IMR-90 (cell line): Measurements from ENCODE around the gene GRIA4. TPM values are rescaled to one million over a fixed set of nuclear protein-coding genes. Genes with fewer than 3 reads are reported as not detected.

Experiments
- ATAC-seq: fragments of 200-7000 bp; cut with Tn5 transposase; 2 replicates; pipeline ENCODE4 v1.9.1; 2020; ENCODE audit warnings: low read depth, mild to moderate bottlenecking, moderate library complexity
- BruUV-seq: library from RNA; stranded (reverse); fragments of 400-500 nt; replicated peaks from 2 replicates; lab custom pipeline; 2021; lab: Mats Ljungman, UMichigan
- CTCF ChIA-PET: fragments of 300-600 bp; formaldehyde crosslinking; extraction: SDS; loops from one replicate; lab custom pipeline; 2021; ENCODE audit warnings: antibody characterized with exemption; lab: Yijun Ruan, JAX
- POLR2A ChIA-PET: fragments of 300-600 bp; sonication (Branson Sonifier 250); formaldehyde crosslinking; loops from one replicate; lab custom pipeline; 2022; ENCODE audit warnings: antibody characterized with exemption; ENCODE audit not compliant: unreplicated experiment; lab: Charles Lee
- DNase-seq: peaks from one replicate; pipeline ENCODE4 v3.0.0; 2013
- H2AFZ ChIP-seq: replicated peaks from 2 replicates; pipeline ENCODE3; 2013; ENCODE audit warnings: low read length, mild to moderate bottlenecking; ENCODE audit not compliant: poor library complexity
- H2AK5ac ChIP-seq: 2 replicates; pipeline ENCODE4 v1.6.1; 2013; ENCODE audit warnings: low read depth, low read length, inconsistent platforms
- H2AK9ac ChIP-seq: replicated peaks from 2 replicates; pipeline ENCODE3; 2013; ENCODE audit warnings: mild to moderate bottlenecking, low read depth, low read length, moderate library complexity; ENCODE audit not compliant: poor library complexity
- H2BK120ac ChIP-seq: 2 replicates; pipeline ENCODE4 v1.6.1; 2013; ENCODE audit warnings: low read depth, low read length, inconsistent platforms
- H2BK15ac ChIP-seq: 3 replicates; pipeline ENCODE4 v1.6.1; 2013; ENCODE audit warnings: low read depth, low read length, inconsistent platforms
- H2BK20ac ChIP-seq: 2 replicates; pipeline ENCODE4 v1.6.1; 2013; ENCODE audit warnings: low read depth, mild to moderate bottlenecking, inconsistent platforms, low read length, moderate library complexity
- H2BK5ac ChIP-seq: 2 replicates; pipeline ENCODE4 v1.6.1; 2013; ENCODE audit warnings: mild to moderate bottlenecking, low read depth, low read length, inconsistent platforms; ENCODE audit not compliant: poor library complexity, severe bottlenecking
- H3K14ac ChIP-seq: replicated peaks from 2 replicates; pipeline ENCODE4 v1.6.1; 2013; ENCODE audit warnings: low read depth, low read length, inconsistent platforms
- H3K18ac ChIP-seq: 2 replicates; pipeline ENCODE4 v1.6.1; 2013; ENCODE audit warnings: low read depth, low read length, control low read depth
- H3K23ac ChIP-seq: 2 replicates; pipeline ENCODE4 v1.6.1; 2013; ENCODE audit warnings: low read depth, low read length, inconsistent platforms
- H3K27ac ChIP-seq: 2 replicates; pipeline ENCODE4 v1.5.1; 2013; ENCODE audit warnings: mild to moderate bottlenecking, control low read depth, low read length; ENCODE audit not compliant: insufficient read depth
- H3K27me3 ChIP-seq: 2 replicates; pipeline ENCODE4 v1.6.1; 2013; ENCODE audit warnings: low read length; ENCODE audit not compliant: control insufficient read depth, insufficient read depth
- H3K36me3 ChIP-seq: 2 replicates; pipeline ENCODE4 v1.6.1; 2013; ENCODE audit warnings: low read length, mixed read lengths; ENCODE audit not compliant: control insufficient read depth, insufficient read depth
- H3K4ac ChIP-seq: 2 replicates; pipeline ENCODE4 v1.6.1; 2013; ENCODE audit warnings: low read depth, low read length, inconsistent platforms
- H3K4me1 ChIP-seq: 2 replicates; pipeline ENCODE4 v1.6.1; 2013; ENCODE audit warnings: low read length, mixed read lengths; ENCODE audit not compliant: control insufficient read depth, insufficient read depth
- H3K4me2 ChIP-seq: 2 replicates; pipeline ENCODE4 v1.6.1; 2013; ENCODE audit warnings: low read depth, mild to moderate bottlenecking, control low read depth, low read length, moderate library complexity
- H3K4me3 ChIP-seq: 2 replicates; pipeline ENCODE4 v1.5.1; 2013; ENCODE audit warnings: low read depth, mild to moderate bottlenecking, control low read depth, low read length, moderate library complexity; ENCODE audit not compliant: insufficient read depth
- H3K56ac ChIP-seq: 2 replicates; pipeline ENCODE4 v1.6.1; 2013; ENCODE audit warnings: low read length, inconsistent platforms; ENCODE audit not compliant: insufficient read depth; ENCODE audit errors: extremely low read depth
- H3K79me1 ChIP-seq, 2 experiments: 2 replicates each; pipeline ENCODE4 v1.6.1; 2013; ENCODE audit warnings: low read length in 2 of 2, inconsistent platforms in 1 of 2, low read depth in 1 of 2
- H3K9ac ChIP-seq: 2 replicates; pipeline ENCODE4 v1.6.1; 2013; ENCODE audit warnings: low read depth, low read length, control low read depth
- H3K9me1 ChIP-seq: 2 replicates; pipeline ENCODE4 v1.6.1; 2013; ENCODE audit warnings: low read length, inconsistent platforms; ENCODE audit not compliant: insufficient read depth
- H3K9me3 ChIP-seq: 2 replicates; pipeline ENCODE4 v1.6.1; 2013; ENCODE audit warnings: low read length; ENCODE audit not compliant: control insufficient read depth, insufficient read depth
- H4K20me1 ChIP-seq: 2 replicates; pipeline ENCODE4 v1.6.1; 2013; ENCODE audit warnings: low read length, inconsistent platforms; ENCODE audit not compliant: insufficient read depth
- H4K5ac ChIP-seq: 2 replicates; pipeline ENCODE4 v1.6.1; 2013; ENCODE audit warnings: mild to moderate bottlenecking, low read depth, low read length, control low read depth
- H4K8ac ChIP-seq, 2 experiments: 2 replicates each; pipeline ENCODE4 v1.6.1; 2013; ENCODE audit warnings: low read depth in 2 of 2, low read length in 2 of 2, control low read depth in 1 of 2, inconsistent platforms in 1 of 2
- H4K91ac ChIP-seq: 2 replicates; pipeline ENCODE4 v1.6.1; 2013; ENCODE audit warnings: low read depth, low read length, inconsistent platforms; ENCODE audit not compliant: insufficient read depth
- BHLHE40 ChIP-seq: fragments of 150-350 bp; IDR thresholded peaks from 2 replicates; pipeline ENCODE4 v1.6.1; 2016; ENCODE audit warnings: mild to moderate bottlenecking, low read depth, low read length
- CHD1 ChIP-seq: IDR thresholded peaks from 2 replicates; pipeline ENCODE4 v1.6.1; 2012; ENCODE audit warnings: low read depth, low read length, improper control_type of control experiment
- CTCF ChIP-seq: conservative IDR thresholded peaks from 2 replicates; pipeline ENCODE4 v1.5.1; 2012; ENCODE audit warnings: mild to moderate bottlenecking, low read depth, low read length, improper control_type of control experiment
- MAFK ChIP-seq: IDR thresholded peaks from 2 replicates; pipeline ENCODE4 v1.6.1; 2012; ENCODE audit warnings: low read depth, low read length, improper control_type of control experiment
- MAZ ChIP-seq: IDR thresholded peaks from 2 replicates; pipeline ENCODE4 v1.6.1; 2012; ENCODE audit warnings: low read depth, mild to moderate bottlenecking, low read length, improper control_type of control experiment, moderate library complexity, borderline replicate concordance
- NFE2L2 ChIP-seq: fragments of 150-350 bp; IDR thresholded peaks from 2 replicates; pipeline ENCODE4 v1.6.1; 2016; ENCODE audit warnings: low read depth, mild to moderate bottlenecking, low read length
- POLR2A ChIP-seq: IDR thresholded peaks from 2 replicates; pipeline ENCODE4 v1.6.1; 2012; ENCODE audit warnings: mild to moderate bottlenecking, low read depth, low read length
- RAD21 ChIP-seq: IDR thresholded peaks from 2 replicates; pipeline ENCODE4 v1.6.1; 2012; ENCODE audit warnings: low read length, improper control_type of control experiment
- RCOR1 ChIP-seq: IDR thresholded peaks from 2 replicates; pipeline ENCODE4 v1.6.1; 2012; ENCODE audit warnings: mild to moderate bottlenecking, low read length, improper control_type of control experiment; ENCODE audit not compliant: insufficient replicate concordance
- RFX5 ChIP-seq: IDR thresholded peaks from 2 replicates; pipeline ENCODE4 v1.8.0; 2012; ENCODE audit warnings: low read depth, mild to moderate bottlenecking, low read length, moderate library complexity
- WGBS, 2 experiments: methylation state at CpG; one replicate each; pipeline versions ENCODE4 v1.1.5 to v1.1.7; 2013; ENCODE audit warnings: missing lambda C conversion rate in 2 of 2; ENCODE audit not compliant: insufficient read length in 1 of 2; ENCODE audit errors: extremely low coverage in 2 of 2; 5-methylcytosine and 5-hydroxymethylcytosine counted together
- dilution Hi-C: fragments of 300-500 bp; cut with HindIII; formaldehyde crosslinking; loops from one replicate; pipeline ENCODE4 v1.14.3; 2018; ENCODE audit warnings: low sequenced_read_pairs; ENCODE audit not compliant: unreplicated experiment
- in situ Hi-C: fragments of 300-500 bp; cut with MboI; formaldehyde crosslinking; loops from 3 replicates; pipeline ENCODE4 v1.14.3; 2019; ENCODE audit warnings: low sequenced_read_pairs, inconsistent platforms, mixed read lengths
- intact Hi-C: fragments of 100-400 bp; cut with micrococcal nuclease; formaldehyde crosslinking; loops from 2 replicates; pipeline ENCODE4 v1.10.0; 2022
- polyA plus RNA-seq, 3 experiments: library from polyadenylated mRNA; depleted of rRNA; stranded (reverse); fragments of >200 nt; gene quantifications; 2 replicates each; pipeline ENCODE4 v1.2.3, GENCODE V29; 2012; ENCODE audit warnings: low replicate concordance in 1 of 3
- total RNA-seq: library from RNA; depleted of rRNA; stranded (reverse); fragments of >200 nt; gene quantifications from 2 replicates; pipeline ENCODE4 v1.2.3, GENCODE V29; 2012
- TF ChIP-seq, protein P1 (sequence below): fragments of 150-350 bp; IDR thresholded peaks from 2 replicates; pipeline ENCODE4 v1.6.1; 2017; ENCODE audit warnings: mild to moderate bottlenecking, antibody characterized with exemption, low read length, low read depth

Gene GRIA4
- total and polyA plus RNA-seq, 2 of the 4 experiments (the other 2 are of a cell fraction): 0.36 to 1.0 TPM

- no peaks in the 10 kb centered on the region for H3K36me3 ChIP-seq
- H2BK120ac ChIP-seq: no peak overlapping the region
- H3K23ac ChIP-seq: no peak overlapping the region
- dilution Hi-C loops: no loop called here
- H2AK5ac ChIP-seq: no peak overlapping the region
- WGBS, 2 experiments: no CpG with 5 or more reads among the region's 3 CpGs
- intact Hi-C loops: no loop called here
- H3K14ac ChIP-seq: no peak overlapping the region
- ATAC-seq: no peak
- no peak overlapping the region for H3K27ac ChIP-seq
- no TSS peak for BruUV-seq
- no peaks in the 10 kb centered on the region for H3K9me3 ChIP-seq
- no peak overlapping the region for H2BK20ac ChIP-seq
- no peak overlapping the region for H4K91ac ChIP-seq
- CTCF ChIA-PET: no interaction called here
- no peak overlapping the region for H3K4ac ChIP-seq
- peaks cover 5% of the 10 kb centered on the region; the same call in 1 of the 2 replicates for H3K9me1 ChIP-seq
- no peaks in the 10 kb centered on the region for H4K20me1 ChIP-seq
- no peak overlapping the region for H3K9ac ChIP-seq
- H3K4me2 ChIP-seq: no peak overlapping the region
- no peak overlapping the region for H3K56ac ChIP-seq
- in situ Hi-C loops: no loop called here
- no peak for DNase-seq
- POLR2A ChIA-PET: no interaction called here
- no peak overlapping the region for H2AFZ ChIP-seq
- no peak overlapping the region for H3K4me3 ChIP-seq
- no peak overlapping the region for H4K8ac ChIP-seq
- no peaks in the 10 kb centered on the region for H3K79me1 ChIP-seq
- H2BK5ac ChIP-seq: no peak overlapping the region
- H2AK9ac ChIP-seq: no peak overlapping the region
- H4K5ac ChIP-seq: no peak overlapping the region
- TF ChIP-seq RAD21: no peak
- no peak for TF ChIP-seq BHLHE40
- TF ChIP-seq NFE2L2: no peak
- no peak for TF ChIP-seq RCOR1
- TF ChIP-seq MAZ: no peak
- no peak for TF ChIP-seq CHD1
- no peak for TF ChIP-seq CTCF
- TF ChIP-seq MAFK: no peak
- no peak for TF ChIP-seq RFX5
- no peak for TF ChIP-seq POLR2A
- TF ChIP-seq, protein P1, sequence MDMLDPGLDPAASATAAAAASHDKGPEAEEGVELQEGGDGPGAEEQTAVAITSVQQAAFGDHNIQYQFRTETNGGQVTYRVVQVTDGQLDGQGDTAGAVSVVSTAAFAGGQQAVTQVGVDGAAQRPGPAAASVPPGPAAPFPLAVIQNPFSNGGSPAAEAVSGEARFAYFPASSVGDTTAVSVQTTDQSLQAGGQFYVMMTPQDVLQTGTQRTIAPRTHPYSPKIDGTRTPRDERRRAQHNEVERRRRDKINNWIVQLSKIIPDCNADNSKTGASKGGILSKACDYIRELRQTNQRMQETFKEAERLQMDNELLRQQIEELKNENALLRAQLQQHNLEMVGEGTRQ: no peak
- H3K4me1 ChIP-seq: peaks cover 4% of the 10 kb centered on the region
- H3K18ac ChIP-seq: no peak overlapping the region
- H2BK15ac ChIP-seq: no peak overlapping the region
- no peaks in the 10 kb centered on the region for H3K27me3 ChIP-seq
Observed at GRCh38 chr11:105988197-105988596, 378.3 kb downstream of the GRIA4 start.
